Gastrocnemius medialis (tissue), 4 donors: ENCODE data around the gene IL18R1. TPM values are rescaled to one million over a fixed set of nuclear protein-coding genes. Genes with fewer than 3 reads are reported as not detected.

Source experiments
- ATAC-seq, 2 donors: fragments of 150-250 bp; one replicate each; pipeline ENCODE4 v1.9.1; 2016
- DNase-seq, 2 donors: peaks; one replicate each; pipeline ENCODE4 v3.0.0-alpha.2; 2019
- H3K27ac ChIP-seq, 4 donors: fragments of 200-600 bp; sonication (generic); 1 replicate in 1 of 4; 2 replicates in 3 of 4; pipeline ENCODE4 v1.5.1; 2016 to 2018; ENCODE audit warnings: mild to moderate bottlenecking in 2 of 4, moderate library complexity in 1 of 4
- H3K27me3 ChIP-seq, 3 donors: fragments of 200-600 bp; sonication (generic) in 2 of 3; 1 replicate in 1 of 3; 2 replicates in 2 of 3; pipeline versions ENCODE4 v1.5.1 to v1.6.0; 2016 to 2019; ENCODE audit warnings: mild to moderate bottlenecking in 1 of 3, moderate library complexity in 1 of 3
- H3K36me3 ChIP-seq, 2 donors: fragments of 200-600 bp; sonication (generic) in 1 of 2; one replicate each; pipeline ENCODE4 v1.5.1; 2017 to 2018
- H3K4me1 ChIP-seq, 2 donors: fragments of 200-600 bp; sonication (generic) in 1 of 2; one replicate each; pipeline ENCODE4 v1.5.1; 2016 to 2017; ENCODE audit warnings: mild to moderate bottlenecking in 2 of 2
- H3K4me3 ChIP-seq, 4 donors: fragments of 200-600 bp; sonication (generic) in 3 of 4; 1 replicate in 1 of 4; 2 replicates in 3 of 4; pipeline ENCODE4 v1.5.1; 2016 to 2019; ENCODE audit warnings: mild to moderate bottlenecking in 2 of 4
- H3K9me3 ChIP-seq, 3 donors: fragments of 200-600 bp; sonication (generic) in 2 of 3; 1 replicate in 1 of 3; 2 replicates in 2 of 3; pipeline ENCODE4 v1.5.1; 2016 to 2019
- POLR2A ChIP-seq, 2 donors: fragments of 450-650 bp; IDR thresholded peaks; one replicate each; pipeline ENCODE4 v1.6.1; 2017; ENCODE audit warnings: antibody characterized with exemption in 2 of 2, mild to moderate bottlenecking in 2 of 2, moderate library complexity in 2 of 2
- in situ Hi-C, 4 donors: fragments of 200-750 bp; cut with MboI; loops; one replicate each; pipeline versions ENCODE4 v1.15.0 to v1.8.0; 2017; ENCODE audit warnings: low sequenced_read_pairs in 4 of 4
- intact Hi-C: fragments of 100-400 bp; cut with DNase I; formaldehyde crosslinking; loops from one replicate; pipeline ENCODE4 v1.15.1; 2023; ENCODE audit warnings: low total_unique reads
- total RNA-seq, 4 donors: library from RNA; depleted of rRNA; stranded (reverse); fragments of >200 nt; gene quantifications; one replicate each; pipeline versions ENCODE4 v1.1.0 to v1.2.3, GENCODE V29; 2016
- TF ChIP-seq, protein P1 (sequence below), 5 experiments: fragments of 450-650 bp in 3 of 5; fragments of 200-600 bp in 2 of 5; sonication (generic) in 2 of 5; IDR thresholded peaks in 4 of 5; conservative IDR thresholded peaks in 1 of 5; 1 replicate in 4 of 5; 2 replicates in 1 of 5; pipeline ENCODE4 v1.5.1; 2016 to 2019; ENCODE audit warnings: antibody characterized with exemption in 5 of 5, mild to moderate bottlenecking in 3 of 5, moderate library complexity in 3 of 5

Gene IL18R1
- total RNA-seq, 4 donors from 2014 or later: 0.36 to 2.8 (median 1.1) TPM

DNA sequence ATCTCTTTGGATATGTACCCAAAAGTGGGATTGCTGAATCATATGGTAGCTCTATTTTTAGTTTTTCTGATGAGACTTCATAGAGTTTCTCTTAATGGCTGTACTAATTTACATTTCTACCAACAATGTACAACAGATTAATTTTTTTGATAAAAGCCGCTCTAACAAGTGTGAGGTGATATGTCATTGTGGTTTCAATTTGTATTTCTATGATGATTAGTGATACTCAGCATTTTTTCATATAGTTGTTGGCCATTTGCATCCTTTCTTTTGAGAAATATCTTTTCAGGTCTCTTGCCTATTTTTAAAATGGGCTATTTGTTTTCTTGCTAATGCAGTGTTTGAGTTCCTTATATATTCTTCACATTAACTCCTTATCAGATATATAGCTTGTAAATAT lies 71.7 kb downstream of the IL18R1 start:
- ATAC-seq (no peak), DNase-seq (no peak)
- H3K27me3 ChIP-seq: no peaks in the 10 kb centered on the region
- intact Hi-C loops: no loop called here
- TF ChIP-seq, protein P1, sequence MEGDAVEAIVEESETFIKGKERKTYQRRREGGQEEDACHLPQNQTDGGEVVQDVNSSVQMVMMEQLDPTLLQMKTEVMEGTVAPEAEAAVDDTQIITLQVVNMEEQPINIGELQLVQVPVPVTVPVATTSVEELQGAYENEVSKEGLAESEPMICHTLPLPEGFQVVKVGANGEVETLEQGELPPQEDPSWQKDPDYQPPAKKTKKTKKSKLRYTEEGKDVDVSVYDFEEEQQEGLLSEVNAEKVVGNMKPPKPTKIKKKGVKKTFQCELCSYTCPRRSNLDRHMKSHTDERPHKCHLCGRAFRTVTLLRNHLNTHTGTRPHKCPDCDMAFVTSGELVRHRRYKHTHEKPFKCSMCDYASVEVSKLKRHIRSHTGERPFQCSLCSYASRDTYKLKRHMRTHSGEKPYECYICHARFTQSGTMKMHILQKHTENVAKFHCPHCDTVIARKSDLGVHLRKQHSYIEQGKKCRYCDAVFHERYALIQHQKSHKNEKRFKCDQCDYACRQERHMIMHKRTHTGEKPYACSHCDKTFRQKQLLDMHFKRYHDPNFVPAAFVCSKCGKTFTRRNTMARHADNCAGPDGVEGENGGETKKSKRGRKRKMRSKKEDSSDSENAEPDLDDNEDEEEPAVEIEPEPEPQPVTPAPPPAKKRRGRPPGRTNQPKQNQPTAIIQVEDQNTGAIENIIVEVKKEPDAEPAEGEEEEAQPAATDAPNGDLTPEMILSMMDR (IDR thresholded peaks at IDR 0.05 in 4 of 5, conservative IDR thresholded peaks at IDR 0.05 in 1 of 5): no peak
- TF ChIP-seq POLR2A (IDR thresholded peaks at IDR 0.05): no peak
- H3K36me3 ChIP-seq: no peaks in the 10 kb centered on the region
- H3K9me3 ChIP-seq: no peaks in the 10 kb centered on the region
- in situ Hi-C loops: loop anchor here in 3 of 4 donors (25.0 kb wide), 3 partner anchors 140 to 440 kb away; partner anchors contain the start of gene IL1R2 (in 1 of the 3)
- no peak overlapping the region for H3K4me3 ChIP-seq
- H3K4me1 ChIP-seq: no peaks in the 10 kb centered on the region
- no peak overlapping the region for H3K27ac ChIP-seq

DNA sequence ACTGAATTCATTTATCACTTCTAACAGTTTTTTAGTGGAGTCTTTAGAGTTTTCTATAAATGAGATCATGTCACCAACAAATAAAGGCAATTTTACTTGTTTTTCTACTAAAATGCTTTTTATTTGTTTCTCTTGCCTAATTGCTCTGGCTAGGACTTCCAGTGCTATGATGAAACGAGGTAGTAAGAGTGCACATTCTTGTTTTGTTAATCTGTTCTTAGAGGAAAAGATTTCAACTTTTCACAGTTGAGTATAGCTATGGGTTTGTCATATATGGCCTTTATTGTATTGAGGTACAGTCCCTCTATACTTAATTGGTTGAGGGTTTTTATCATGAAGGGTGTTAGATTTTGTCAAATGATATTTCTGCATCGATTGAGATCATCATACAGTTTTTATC lies 73.0 kb downstream of the IL18R1 start:
- H3K27me3 ChIP-seq: no peaks in the 10 kb centered on the region
- H3K27ac ChIP-seq: no peak overlapping the region
- H3K36me3 ChIP-seq: no peaks in the 10 kb centered on the region
- in situ Hi-C loops (loop anchor here in 3 of 4 donors (25.0 kb wide), 3 partner anchors 141 to 441 kb away; partner anchors contain the start of gene IL1R2 (in 1 of the 3)), intact Hi-C loops (no loop called here)
- no peak for ATAC-seq
- no peak for DNase-seq
- no peaks in the 10 kb centered on the region for H3K4me1 ChIP-seq
- no peaks in the 10 kb centered on the region for H3K9me3 ChIP-seq
- H3K4me3 ChIP-seq: no peak overlapping the region
- TF ChIP-seq, protein P1 (IDR thresholded peaks at IDR 0.05 in 4 of 5, conservative IDR thresholded peaks at IDR 0.05 in 1 of 5): no peak
- no peak for TF ChIP-seq POLR2A (IDR thresholded peaks at IDR 0.05)

DNA sequence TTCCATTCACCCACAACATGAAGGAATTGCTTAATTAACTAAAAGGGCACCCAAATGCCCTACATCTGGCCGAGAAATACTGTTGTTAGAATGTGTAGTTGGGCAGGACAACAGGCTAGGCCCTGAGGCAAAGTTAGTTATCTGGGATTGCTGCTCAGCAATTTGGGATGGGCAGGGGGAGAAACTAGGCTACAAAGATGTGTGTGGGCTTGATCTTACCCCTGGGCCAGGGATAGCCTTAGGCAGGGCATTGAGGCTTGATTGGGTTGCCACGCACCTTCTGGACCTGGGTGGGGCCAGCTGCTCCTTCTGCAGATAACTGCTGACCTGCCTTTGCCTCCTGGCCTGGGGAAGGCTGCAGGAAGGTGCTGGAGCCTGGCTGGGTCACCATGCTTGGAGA lies 76.8 kb downstream of the IL18R1 start:
- H3K9me3 ChIP-seq: no peaks in the 10 kb centered on the region
- no peak overlapping the region for H3K27ac ChIP-seq
- no peak for DNase-seq
- TF ChIP-seq, protein P1 (IDR thresholded peaks at IDR 0.05 in 4 of 5, conservative IDR thresholded peaks at IDR 0.05 in 1 of 5): no peak
- TF ChIP-seq POLR2A (IDR thresholded peaks at IDR 0.05): no peak
- no peak overlapping the region for H3K4me3 ChIP-seq
- no peak for ATAC-seq
- no peaks in the 10 kb centered on the region for H3K27me3 ChIP-seq
- intact Hi-C loops (no loop called here), in situ Hi-C loops (loop anchor here in 3 of 4 donors (25.0 kb wide), 3 partner anchors 145 to 445 kb away; partner anchors contain the start of gene IL1R2 (in 1 of the 3))
- no peaks in the 10 kb centered on the region for H3K36me3 ChIP-seq
- no peaks in the 10 kb centered on the region for H3K4me1 ChIP-seq

DNA sequence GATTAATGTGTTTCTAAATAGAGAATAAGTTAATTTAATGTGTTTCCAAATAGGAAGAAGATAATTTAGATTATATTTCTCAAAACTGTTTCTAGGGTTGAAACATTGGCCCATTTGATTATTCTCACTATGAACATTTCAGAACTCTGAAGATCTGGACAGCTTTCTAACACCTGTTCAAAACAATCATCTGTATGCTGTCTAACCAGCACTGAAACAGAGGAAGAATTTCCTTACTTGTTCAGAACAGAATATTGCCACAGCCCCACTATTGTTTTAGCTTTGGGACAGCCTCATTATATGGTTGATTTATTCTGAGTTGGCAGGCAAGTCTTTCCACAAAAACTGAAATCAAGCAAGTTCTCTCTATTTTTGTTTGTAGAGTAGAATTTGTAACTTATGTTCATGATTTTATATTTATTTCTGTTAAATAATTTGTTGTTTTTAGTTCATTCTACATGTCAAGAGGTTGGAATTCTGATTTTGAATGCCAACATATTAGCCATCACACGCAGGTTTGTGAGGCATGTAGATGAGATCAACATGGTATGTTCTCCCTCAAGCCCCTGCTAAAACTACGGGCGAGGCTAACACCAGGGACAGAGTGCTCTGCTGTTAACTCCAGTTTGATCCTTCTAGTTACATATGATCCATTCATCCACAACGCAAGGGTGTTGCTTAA lies 78.5 kb downstream of the IL18R1 start:
- no peak for DNase-seq
- Histone ChIP-seq H3K4me3 (no peak overlapping the region), H3K9me3 (no peaks in the 10 kb centered on the region), H3K27ac (no peak overlapping the region), H3K4me1 (no peaks in the 10 kb centered on the region), H3K36me3 (no peaks in the 10 kb centered on the region), H3K27me3 (no peaks in the 10 kb centered on the region)
- TF ChIP-seq, protein P1 (IDR thresholded peaks at IDR 0.05 in 4 of 5, conservative IDR thresholded peaks at IDR 0.05 in 1 of 5): no peak
- no peak for TF ChIP-seq POLR2A (IDR thresholded peaks at IDR 0.05)
- ATAC-seq: no peak
- in situ Hi-C loops: loop anchor here in 3 of 4 donors (25.0 kb wide), 3 partner anchors 147 to 447 kb away; partner anchors contain the start of gene IL1R2 (in 1 of the 3)
- intact Hi-C loops: no loop called here
